Muscle layer of colon (tissue), 2 donors: Measurements from ENCODE around the gene GPR137B.

Experiments used
- H3K27ac ChIP-seq: one replicate; pipeline ENCODE4 v1.7.0; 2013; ENCODE audit warnings: low read depth, mild to moderate bottlenecking, low read length, moderate library complexity
- H3K27me3 ChIP-seq, 2 donors: one replicate each; pipeline ENCODE4 v1.7.0; 2013; ENCODE audit warnings: low read length in 2 of 2, mild to moderate bottlenecking in 2 of 2; ENCODE audit not compliant: insufficient read depth in 2 of 2, control insufficient read depth in 1 of 2
- H3K36me3 ChIP-seq: one replicate; pipeline ENCODE4 v1.7.0; 2013; ENCODE audit warnings: mild to moderate bottlenecking, low read length; ENCODE audit not compliant: insufficient read depth
- H3K4me1 ChIP-seq: one replicate; pipeline ENCODE4 v1.7.0; 2013; ENCODE audit warnings: mild to moderate bottlenecking, low read length; ENCODE audit not compliant: insufficient read depth
- H3K4me3 ChIP-seq, 2 donors: one replicate each; pipeline ENCODE4 v1.7.0; 2013; ENCODE audit warnings: low read length in 2 of 2, low read depth in 1 of 2, mild to moderate bottlenecking in 1 of 2, moderate library complexity in 1 of 2
- H3K9ac ChIP-seq: one replicate; pipeline ENCODE4 v1.7.0; 2013; ENCODE audit warnings: low read length
- H3K9me3 ChIP-seq: one replicate; pipeline ENCODE4 v1.7.0; 2013; ENCODE audit warnings: mild to moderate bottlenecking, low read length
- donor health status: abdominal sarcoma.
- donor health status: Adenocarcinoma of cecum.

Gene GPR137B

DNA sequence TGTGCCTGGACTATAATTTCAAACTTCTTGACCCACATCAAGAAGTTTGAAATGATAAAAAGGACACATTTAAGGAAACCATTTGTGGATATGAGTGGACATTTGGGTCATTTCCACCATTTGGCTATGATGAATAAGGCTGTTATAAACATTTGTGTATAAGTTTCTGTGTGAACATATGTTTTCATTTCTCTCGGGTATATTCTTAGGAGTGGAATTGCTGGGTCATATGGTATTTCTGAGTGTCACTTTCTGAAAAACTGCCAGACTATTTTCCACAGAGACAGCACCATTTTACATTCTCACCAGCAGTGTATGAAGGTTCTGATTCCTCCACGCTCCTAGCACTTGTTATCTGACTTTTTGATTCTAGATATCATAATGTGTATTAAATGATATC lies 50.8 kb downstream of the GPR137B start:
- Histone ChIP-seq H3K27ac (no peak overlapping the region), H3K36me3 (no peaks in the 10 kb centered on the region), H3K9me3 (no peaks in the 10 kb centered on the region)

GRCh38 chr1:236200925-236201324 lies 58.6 kb downstream of the GPR137B start:
- no peaks in the 10 kb centered on the region for H3K9me3 ChIP-seq

More for the DNA sequence above, 50.8 kb downstream of the GPR137B start:
- no peak overlapping the region for H3K9ac ChIP-seq
- no peaks in the 10 kb centered on the region for H3K4me1 ChIP-seq
- H3K27me3 ChIP-seq: no peaks in the 10 kb centered on the region
- H3K4me3 ChIP-seq: no peak overlapping the region

DNA sequence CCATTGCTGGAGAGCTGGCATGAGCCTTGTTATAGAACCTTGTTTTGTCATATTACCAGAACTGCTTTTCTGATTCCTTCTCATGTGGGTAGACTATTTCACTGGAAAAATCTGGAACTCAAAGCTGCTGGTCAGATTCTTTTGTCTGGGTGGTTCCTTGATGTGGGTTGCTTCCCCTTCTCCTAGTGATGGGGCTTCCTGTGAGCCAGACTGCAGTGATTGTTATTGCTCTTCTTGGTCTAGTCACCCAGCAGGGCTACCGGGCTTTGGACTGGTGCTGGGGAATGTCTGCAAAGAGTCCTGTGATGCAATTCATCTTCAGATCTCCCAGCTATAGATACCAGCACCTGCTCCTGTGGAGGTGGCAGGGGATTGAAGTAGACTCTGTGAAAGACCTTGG lies 59.4 kb downstream of the GPR137B start:
- H3K36me3 ChIP-seq: peaks cover 14% of the 10 kb centered on the region
- no peak overlapping the region for H3K4me3 ChIP-seq
- no peaks in the 10 kb centered on the region for H3K4me1 ChIP-seq
- no peaks in the 10 kb centered on the region for H3K27me3 ChIP-seq
- H3K9me3 ChIP-seq: no peaks in the 10 kb centered on the region
- H3K9ac ChIP-seq: no peak overlapping the region
- no peak overlapping the region for H3K27ac ChIP-seq

More at GRCh38 chr1:236200925-236201324, 58.6 kb downstream of the GPR137B start:
- Histone ChIP-seq H3K27me3 (no peaks in the 10 kb centered on the region), H3K4me1 (no peaks in the 10 kb centered on the region), H3K36me3 (peaks cover 7% of the 10 kb centered on the region), H3K4me3 (no peak overlapping the region), H3K27ac (no peak overlapping the region), H3K9ac (no peak overlapping the region)

GRCh38 chr1:236204039-236204438 lies 61.7 kb downstream of the GPR137B start:
- Histone ChIP-seq H3K9me3 (no peaks in the 10 kb centered on the region), H3K27ac (no peak overlapping the region)

GRCh38 chr1:236204656-236205055 lies 62.3 kb downstream of the GPR137B start:
- no peak overlapping the region for H3K9ac ChIP-seq
- H3K4me3 ChIP-seq: no peak overlapping the region
- no peak overlapping the region for H3K27ac ChIP-seq
- no peaks in the 10 kb centered on the region for H3K9me3 ChIP-seq
- no peaks in the 10 kb centered on the region for H3K4me1 ChIP-seq
- peaks cover 25% of the 10 kb centered on the region for H3K36me3 ChIP-seq
- no peaks in the 10 kb centered on the region for H3K27me3 ChIP-seq

More at GRCh38 chr1:236204039-236204438, 61.7 kb downstream of the GPR137B start:
- Histone ChIP-seq H3K36me3 (peaks cover 25% of the 10 kb centered on the region), H3K4me1 (no peaks in the 10 kb centered on the region), H3K27me3 (no peaks in the 10 kb centered on the region), H3K4me3 (no peak overlapping the region), H3K9ac (no peak overlapping the region)

GRCh38 chr1:236206548-236206947 lies 64.2 kb downstream of the GPR137B start:
- Histone ChIP-seq H3K27ac (no peak overlapping the region), H3K4me3 (no peak overlapping the region), H3K9ac (no peak overlapping the region), H3K9me3 (no peaks in the 10 kb centered on the region), H3K36me3 (peaks cover 25% of the 10 kb centered on the region), H3K27me3 (no peaks in the 10 kb centered on the region), H3K4me1 (no peaks in the 10 kb centered on the region)

- Histone ChIP-seq H3K27me3 (no peaks in the 10 kb centered on the region), H3K4me1 (no peaks in the 10 kb centered on the region), H3K9ac (no peak overlapping the region), H3K27ac (no peak overlapping the region), H3K4me3 (no peak overlapping the region), H3K9me3 (no peaks in the 10 kb centered on the region), H3K36me3 (peaks cover 25% of the 10 kb centered on the region)
Observed at GRCh38 chr1:236207121-236207520, 64.8 kb downstream of the GPR137B start.

DNA sequence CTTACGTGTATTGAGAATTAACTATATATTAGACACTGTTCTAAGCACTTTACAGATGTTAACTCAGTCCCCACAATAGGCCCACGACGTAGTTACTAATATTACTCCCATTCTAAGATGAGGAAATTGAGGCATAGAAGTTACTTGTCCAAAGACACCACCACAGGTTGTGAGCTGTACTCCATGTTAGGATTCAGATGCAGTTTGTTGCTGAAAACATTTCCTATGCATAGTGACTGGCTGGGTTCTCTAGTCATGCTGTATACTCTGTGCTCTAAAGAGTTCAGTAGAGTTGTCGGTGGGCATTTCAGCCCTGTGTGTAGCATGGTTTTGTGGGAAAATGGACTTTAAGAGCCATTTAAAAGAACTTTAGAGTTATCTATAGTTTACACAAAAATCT lies 65.2 kb downstream of the GPR137B start:
- Histone ChIP-seq H3K27me3 (no peaks in the 10 kb centered on the region), H3K9ac (no peak overlapping the region)

GRCh38 chr1:236209185-236209584 lies 66.8 kb downstream of the GPR137B start:
- Histone ChIP-seq H3K9ac (no peak overlapping the region), H3K27ac (no peak overlapping the region), H3K4me3 (no peak overlapping the region), H3K4me1 (no peaks in the 10 kb centered on the region), H3K36me3 (peaks cover 25% of the 10 kb centered on the region), H3K9me3 (no peaks in the 10 kb centered on the region), H3K27me3 (no peaks in the 10 kb centered on the region)

More for the DNA sequence above, 65.2 kb downstream of the GPR137B start:
- Histone ChIP-seq H3K36me3 (peaks cover 25% of the 10 kb centered on the region), H3K4me3 (no peak overlapping the region), H3K4me1 (no peaks in the 10 kb centered on the region), H3K27ac (no peak overlapping the region), H3K9me3 (no peaks in the 10 kb centered on the region)

DNA sequence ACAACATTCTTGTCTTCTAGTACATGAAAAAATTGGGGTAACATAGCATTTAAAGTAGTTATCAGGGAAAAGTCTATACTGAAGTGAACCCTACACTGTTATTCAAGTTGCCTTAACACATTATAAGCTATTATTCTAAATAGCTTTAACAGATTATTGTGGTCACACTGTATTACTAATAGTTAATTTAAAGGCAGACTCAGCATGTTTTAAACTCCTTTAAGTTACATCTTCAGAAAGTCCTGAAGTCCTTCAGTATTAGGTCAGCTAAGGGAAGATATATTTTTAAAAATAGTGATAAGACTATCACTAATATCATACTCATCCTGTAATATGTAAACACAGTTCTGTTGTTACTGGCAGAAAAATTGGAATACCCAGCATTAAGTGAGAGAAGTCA lies 67.4 kb downstream of the GPR137B start:
- no peaks in the 10 kb centered on the region for H3K27me3 ChIP-seq
- no peak overlapping the region for H3K4me3 ChIP-seq
- no peak overlapping the region for H3K27ac ChIP-seq
- no peaks in the 10 kb centered on the region for H3K4me1 ChIP-seq
- H3K9ac ChIP-seq: no peak overlapping the region
- H3K9me3 ChIP-seq: no peaks in the 10 kb centered on the region
- peaks cover 25% of the 10 kb centered on the region for H3K36me3 ChIP-seq

GRCh38 chr1:236211815-236212214 lies 69.5 kb downstream of the GPR137B start:
- peaks cover 11% of the 10 kb centered on the region for H3K36me3 ChIP-seq
- H3K9me3 ChIP-seq: no peaks in the 10 kb centered on the region
- no peak overlapping the region for H3K27ac ChIP-seq
- no peak overlapping the region for H3K4me3 ChIP-seq
- no peaks in the 10 kb centered on the region for H3K27me3 ChIP-seq
- no peak overlapping the region for H3K9ac ChIP-seq
- H3K4me1 ChIP-seq: no peaks in the 10 kb centered on the region

- Histone ChIP-seq H3K9ac (no peak overlapping the region), H3K36me3 (peaks cover 3% of the 10 kb centered on the region), H3K27ac (no peak overlapping the region), H3K9me3 (no peaks in the 10 kb centered on the region), H3K4me1 (no peaks in the 10 kb centered on the region), H3K4me3 (no peak overlapping the region), H3K27me3 (no peaks in the 10 kb centered on the region)
Observed at GRCh38 chr1:236213534-236213933, 71.2 kb downstream of the GPR137B start.
